NCI-H1417 (cell line): ENCODE data around the gene CREBBP.

ENCODE experiments used
- DNase-seq, 3 experiments: peaks; one replicate each; lab custom pipeline; 2025; lab: John Stamatoyannopoulos, UW

The CREBBP gene

GRCh38 chr16:3825103-3825502 lies 55.4 kb downstream of the CREBBP start:
- DNase-seq = no peak

GRCh38 chr16:3824121-3824795 lies 56.3 kb downstream of the CREBBP start:
- no peak for DNase-seq

GRCh38 chr16:3823427-3823826 lies 57.1 kb downstream of the CREBBP start:
- no peak for DNase-seq

- peak in 1 of 3 experiments; percentile 35 for DNase-seq
Measured at GRCh38 chr16:3822366-3823045, 58.0 kb downstream of the CREBBP start.

- DNase-seq = no peak
Measured at GRCh38 chr16:3821184-3821583, 59.3 kb downstream of the CREBBP start.

- peak; percentile 59 to 93 (median 61) for DNase-seq
Measured at GRCh38 chr16:3819746-3820724, 60.5 kb downstream of the CREBBP start.

GRCh38 chr16:3819175-3819527 lies 61.4 kb downstream of the CREBBP start:
- DNase-seq = no peak

GRCh38 chr16:3816326-3816725 lies 64.2 kb downstream of the CREBBP start:
- DNase-seq = peak in 1 of 3 experiments; percentile 5

GRCh38 chr16:3814755-3815154 lies 65.8 kb downstream of the CREBBP start:
- no peak for DNase-seq

- DNase-seq = no peak
Measured at GRCh38 chr16:3812469-3813172, 67.9 kb downstream of the CREBBP start.

- DNase-seq = no peak
Measured at GRCh38 chr16:3810818-3811217, 69.7 kb downstream of the CREBBP start.

- no peak for DNase-seq
Measured at GRCh38 chr16:3810198-3810664, 70.3 kb downstream of the CREBBP start.

- no peak for DNase-seq
Measured at GRCh38 chr16:3808308-3809063, 72.0 kb downstream of the CREBBP start.

- no peak for DNase-seq
Measured at GRCh38 chr16:3807425-3808123, 72.9 kb downstream of the CREBBP start.

- DNase-seq = no peak
Measured at GRCh38 chr16:3804426-3805016, 76.0 kb downstream of the CREBBP start.

GRCh38 chr16:3800477-3801270 lies 79.8 kb downstream of the CREBBP start:
- DNase-seq = no peak

- DNase-seq = no peak
Measured at GRCh38 chr16:3800019-3800418, 80.5 kb downstream of the CREBBP start.

- DNase-seq = no peak
Measured at GRCh38 chr16:3799354-3799753, 81.2 kb downstream of the CREBBP start.

- DNase-seq = no peak
Measured at GRCh38 chr16:3798838-3799237, 81.7 kb downstream of the CREBBP start.
